ENCODE data around the gene MPHOSPH10. TPM values are rescaled to one million over a fixed set of nuclear protein-coding genes. Genes with fewer than 3 reads are reported as not detected.
"Not testable (repeated sequence)": the region's sequence is repeated elsewhere in the genome, so short reads cannot be mapped to it uniquely, and the experiment has no call there.

The MPHOSPH10 gene
- total RNA-seq, 3 donors from 2014 or later = 24.8 to 32.1 (median 27.5) TPM

DNA sequence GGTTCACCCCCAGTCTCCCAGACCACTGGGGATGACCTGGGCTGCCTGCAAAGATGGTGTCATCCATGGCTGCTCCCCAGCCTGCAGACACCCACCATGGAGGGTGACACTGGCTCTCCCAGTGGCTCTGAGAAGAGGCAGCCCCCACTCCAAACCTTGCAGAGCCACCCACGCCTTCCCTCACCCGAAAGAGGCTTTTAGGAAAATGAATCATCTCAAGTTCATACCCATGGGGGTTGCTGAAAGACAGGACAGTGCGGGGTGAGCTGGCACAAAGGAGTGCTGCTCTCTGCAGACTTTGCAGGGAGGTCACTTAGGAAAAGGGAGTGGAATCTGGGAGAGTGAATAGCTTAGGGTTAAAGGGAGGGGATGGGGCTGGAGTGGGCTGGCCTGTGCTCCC is 36.4 kb downstream of the MPHOSPH10 start:
- intact Hi-C loops (cut with DNase I; ENCODE audit: low total_unique reads) = no loop called here
- H3K36me3 ChIP-seq = no peaks in the 10 kb centered on the region
- no peak for DNase-seq (ENCODE audit: low spot score in 2 of 2)

DNA sequence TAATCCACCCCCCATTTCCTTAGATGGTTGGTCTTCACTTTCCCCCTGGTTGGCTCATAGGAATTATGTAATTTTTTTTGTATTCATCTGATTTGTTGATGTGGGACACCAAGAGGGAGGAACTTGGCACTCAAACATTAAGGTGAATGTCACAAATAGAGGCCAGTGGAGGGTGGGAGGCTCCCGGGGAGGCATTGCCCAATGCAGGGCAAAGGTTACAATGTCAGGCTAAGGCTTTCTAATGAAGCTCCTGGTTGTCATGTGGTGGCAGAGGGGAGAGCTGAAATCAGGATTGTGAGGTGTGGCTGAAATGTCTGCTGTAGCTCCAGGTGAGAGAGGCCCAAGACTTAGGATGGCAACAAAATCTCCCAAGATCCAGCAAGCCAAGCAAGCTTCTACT is 42.7 kb downstream of the MPHOSPH10 start:
- intact Hi-C loops (cut with DNase I; ENCODE audit: low total_unique reads) = no loop called here
- Histone ChIP-seq H3K27ac (no peak overlapping the region), H3K36me3 (no peaks in the 10 kb centered on the region), H3K4me3 (no peak overlapping the region), H3K9me3 (no peaks in the 10 kb centered on the region), H3K27me3 (no peaks in the 10 kb centered on the region), H3K4me1 (no peaks in the 10 kb centered on the region)
- DNase-seq (ENCODE audit: low spot score in 2 of 2) = no peak
- TF ChIP-seq, protein P1, sequence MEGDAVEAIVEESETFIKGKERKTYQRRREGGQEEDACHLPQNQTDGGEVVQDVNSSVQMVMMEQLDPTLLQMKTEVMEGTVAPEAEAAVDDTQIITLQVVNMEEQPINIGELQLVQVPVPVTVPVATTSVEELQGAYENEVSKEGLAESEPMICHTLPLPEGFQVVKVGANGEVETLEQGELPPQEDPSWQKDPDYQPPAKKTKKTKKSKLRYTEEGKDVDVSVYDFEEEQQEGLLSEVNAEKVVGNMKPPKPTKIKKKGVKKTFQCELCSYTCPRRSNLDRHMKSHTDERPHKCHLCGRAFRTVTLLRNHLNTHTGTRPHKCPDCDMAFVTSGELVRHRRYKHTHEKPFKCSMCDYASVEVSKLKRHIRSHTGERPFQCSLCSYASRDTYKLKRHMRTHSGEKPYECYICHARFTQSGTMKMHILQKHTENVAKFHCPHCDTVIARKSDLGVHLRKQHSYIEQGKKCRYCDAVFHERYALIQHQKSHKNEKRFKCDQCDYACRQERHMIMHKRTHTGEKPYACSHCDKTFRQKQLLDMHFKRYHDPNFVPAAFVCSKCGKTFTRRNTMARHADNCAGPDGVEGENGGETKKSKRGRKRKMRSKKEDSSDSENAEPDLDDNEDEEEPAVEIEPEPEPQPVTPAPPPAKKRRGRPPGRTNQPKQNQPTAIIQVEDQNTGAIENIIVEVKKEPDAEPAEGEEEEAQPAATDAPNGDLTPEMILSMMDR (IDR thresholded peaks at IDR 0.05) = no peak
- TF ChIP-seq POLR2A (IDR thresholded peaks at IDR 0.05) (no peak), POLR2AphosphoS5 (IDR thresholded peaks at IDR 0.05) (no peak)

More for the DNA sequence above, 36.4 kb downstream of the MPHOSPH10 start:
- H3K27ac ChIP-seq = no peak overlapping the region
- no peaks in the 10 kb centered on the region for H3K4me1 ChIP-seq
- H3K9me3 ChIP-seq = no peaks in the 10 kb centered on the region
- H3K4me3 ChIP-seq = no peak overlapping the region
- H3K27me3 ChIP-seq = no peaks in the 10 kb centered on the region
- TF ChIP-seq, protein P1 (IDR thresholded peaks at IDR 0.05) = no peak

DNA sequence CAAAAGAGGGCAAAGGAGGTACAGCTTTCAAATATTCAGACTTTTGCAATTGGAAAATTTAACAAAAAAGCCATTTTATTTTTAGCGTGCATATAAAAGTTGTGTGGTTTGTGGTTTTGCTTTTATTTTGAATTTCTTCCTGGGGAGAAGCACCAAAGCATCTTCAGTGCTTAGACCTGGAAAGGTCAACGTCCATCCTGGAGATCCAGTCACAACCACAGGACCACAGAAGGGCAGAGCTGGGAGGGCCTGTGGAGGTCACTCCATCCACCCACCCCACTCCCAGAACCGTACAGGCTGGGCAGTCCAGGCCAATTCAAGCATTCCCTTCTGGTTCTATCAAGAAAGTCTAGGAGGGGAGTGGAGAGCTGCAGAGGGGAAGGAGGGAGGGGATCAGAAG is 43.8 kb downstream of the MPHOSPH10 start:
- no peaks in the 10 kb centered on the region for H3K36me3 ChIP-seq
- no peak overlapping the region for H3K27ac ChIP-seq
- no peak for DNase-seq (ENCODE audit: low spot score in 2 of 2)
- TF ChIP-seq POLR2A (IDR thresholded peaks at IDR 0.05) (no peak), POLR2AphosphoS5 (IDR thresholded peaks at IDR 0.05) (no peak)
- TF ChIP-seq, protein P1 (IDR thresholded peaks at IDR 0.05) = no peak
- no peaks in the 10 kb centered on the region for H3K27me3 ChIP-seq
- intact Hi-C loops (cut with DNase I; ENCODE audit: low total_unique reads) = no loop called here
- H3K4me1 ChIP-seq = no peaks in the 10 kb centered on the region
- H3K9me3 ChIP-seq = no peaks in the 10 kb centered on the region
- H3K4me3 ChIP-seq = no peak overlapping the region

DNA sequence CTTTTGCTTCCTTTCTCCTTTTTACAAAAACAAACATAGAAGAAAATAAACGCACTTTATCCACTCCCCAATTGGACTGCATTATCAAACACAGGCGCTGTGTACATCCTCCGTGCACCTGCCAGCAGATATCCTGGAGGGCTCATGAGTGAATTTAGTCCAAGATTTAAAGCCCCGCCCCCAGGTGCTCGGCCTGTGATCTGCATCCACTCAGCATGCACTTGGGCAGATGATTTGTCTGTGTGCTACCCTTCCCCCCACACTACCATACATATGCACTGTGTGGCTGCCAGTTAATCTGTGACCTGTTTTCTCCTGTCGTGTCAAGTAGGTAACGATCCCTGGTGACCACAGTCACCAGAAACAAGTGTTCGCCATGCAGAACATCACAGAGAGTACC is 48.4 kb downstream of the MPHOSPH10 start:
- H3K36me3 ChIP-seq; intact Hi-C loops (cut with DNase I; ENCODE audit: low total_unique reads); H3K9me3 ChIP-seq; H3K27ac ChIP-seq; H3K4me1 ChIP-seq; H3K27me3 ChIP-seq; DNase-seq (ENCODE audit: low spot score in 2 of 2); H3K4me3 ChIP-seq: not testable (repeated sequence)

DNA sequence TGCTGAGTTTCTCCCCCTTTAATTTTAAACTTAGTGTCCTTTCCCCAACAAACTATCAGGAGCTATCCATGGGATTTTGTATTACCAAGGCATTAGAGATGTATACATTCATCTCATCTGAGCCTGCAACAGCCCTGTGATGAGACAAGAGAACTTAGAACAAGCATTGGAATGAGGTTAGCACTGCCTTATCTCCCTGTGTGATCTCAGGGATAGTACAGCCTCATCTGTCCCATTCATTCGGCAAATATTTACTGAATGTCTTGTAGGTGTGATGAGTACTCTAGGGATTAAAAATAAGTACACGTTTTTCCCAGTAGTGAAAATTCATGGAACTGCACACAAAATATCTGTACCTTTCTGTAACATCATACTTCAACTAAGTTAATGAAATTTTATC is 50.9 kb downstream of the MPHOSPH10 start:
- Histone ChIP-seq H3K27me3 (no peaks in the 10 kb centered on the region), H3K9me3 (no peaks in the 10 kb centered on the region), H3K36me3 (no peaks in the 10 kb centered on the region), H3K4me3 (no peak overlapping the region), H3K27ac (no peak overlapping the region), H3K4me1 (no peaks in the 10 kb centered on the region)
- no peak for DNase-seq (ENCODE audit: low spot score in 2 of 2)
- TF ChIP-seq POLR2A (IDR thresholded peaks at IDR 0.05) (no peak), POLR2AphosphoS5 (IDR thresholded peaks at IDR 0.05) (no peak)
- TF ChIP-seq, protein P1 (IDR thresholded peaks at IDR 0.05) = no peak
- intact Hi-C loops (cut with DNase I; ENCODE audit: low total_unique reads) = no loop called here

DNA sequence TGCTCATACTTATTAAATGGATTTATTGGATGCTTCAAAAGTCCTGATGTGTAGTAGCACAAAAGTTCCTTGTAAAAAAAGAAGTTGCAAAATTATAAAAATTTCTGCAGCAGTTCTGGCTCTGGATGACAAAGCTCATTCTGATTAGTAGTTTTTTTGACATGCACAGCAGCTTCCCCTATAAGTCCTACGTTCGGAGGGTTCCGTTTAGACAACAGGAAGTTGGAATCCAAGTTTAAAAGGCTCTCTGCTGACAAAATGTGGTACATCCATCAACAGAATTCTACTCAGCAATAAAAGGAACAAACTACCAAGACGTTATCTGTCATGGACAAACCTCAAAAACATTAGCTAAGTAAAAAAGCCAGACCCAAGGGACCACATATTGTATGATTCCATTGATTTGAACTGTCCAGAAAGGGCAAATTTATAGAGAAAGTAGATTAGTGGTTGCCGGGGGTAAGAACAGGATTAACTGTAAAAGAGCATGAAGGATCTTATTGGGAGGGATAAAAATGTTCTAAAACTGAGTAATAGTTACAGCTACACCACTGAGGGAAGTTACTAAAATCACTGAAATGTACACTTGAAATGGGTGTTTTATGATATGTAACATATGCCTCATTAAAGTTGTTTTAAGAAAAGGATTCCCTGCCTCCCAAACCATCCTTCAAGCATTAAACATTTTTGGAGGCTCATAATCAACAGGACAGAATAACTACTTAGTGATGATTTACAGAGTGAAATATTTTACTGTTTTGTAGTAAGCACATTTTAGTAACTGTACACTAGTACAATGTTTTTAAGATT is 53.1 kb downstream of the MPHOSPH10 start:
- DNase-seq (ENCODE audit: low spot score in 2 of 2); H3K36me3 ChIP-seq; intact Hi-C loops (cut with DNase I; ENCODE audit: low total_unique reads); H3K27ac ChIP-seq; H3K9me3 ChIP-seq; H3K27me3 ChIP-seq; H3K4me1 ChIP-seq; H3K4me3 ChIP-seq: not testable (repeated sequence)

Data from breast epithelium (tissue), 4 donors.